HCT116 (cell line): Measurements from ENCODE around the gene SYN1. TPM values are rescaled to one million over a fixed set of nuclear protein-coding genes. Genes with fewer than 3 reads are reported as not detected.

Source experiments
- ATAC-seq: fragments of 200-7000 bp; cut with Tn5 transposase; 2 replicates; pipeline ENCODE4 v1.9.1; 2020; ENCODE audit warnings: mild to moderate bottlenecking, moderate library complexity
- BruUV-seq: library from RNA; stranded (reverse); fragments of 400-500 nt; replicated peaks from 2 replicates; lab custom pipeline; 2021; lab: Mats Ljungman, UMichigan
- CTCF ChIA-PET: fragments of 300-600 bp; sonication (Branson Sonifier 250); formaldehyde crosslinking; loops from one replicate; lab custom pipeline; 2021; ENCODE audit warnings: antibody characterized with exemption; lab: Charles Lee
- POLR2A ChIA-PET: fragments of 300-600, 350-600 bp; sonication (Branson Sonifier 250); formaldehyde crosslinking; loops from one replicate; lab custom pipeline; 2021; ENCODE audit warnings: antibody characterized with exemption; lab: Charles Lee
- RAD21 ChIA-PET, 2 experiments: fragments of 300-600 bp; sonication (Branson Sonifier 250); formaldehyde crosslinking; loops; one replicate each; lab custom pipeline; 2023; ENCODE audit warnings: low total read pairs in 2 of 2; ENCODE audit not compliant: uncharacterized antibody in 2 of 2, unreplicated experiment in 2 of 2, low non-redundant PET in 1 of 2; lab: Charles Lee
- DNase-seq: peaks from one replicate; pipeline ENCODE4 v3.0.0-alpha.2; 2010; ENCODE audit warnings: low read depth, low spot score
- H2AFZ ChIP-seq: fragments of 200-600 bp; shearing (Covaris generic), sonication (generic); 2 replicates; pipeline ENCODE4 v1.6.1; 2017; ENCODE audit warnings: low read depth, mixed run types, mixed read lengths, antibody characterized with exemption, low read length; ENCODE audit not compliant: poor library complexity, severe bottlenecking
- H3K27ac ChIP-seq: 2 replicates; pipeline ENCODE4 v1.5.1; 2012; ENCODE audit warnings: low read depth, low read length
- H3K27me3 ChIP-seq: fragments of 200-600 bp; sonication (generic); 2 replicates; pipeline ENCODE4 v1.6.1; 2016; ENCODE audit warnings: mixed run types, low read length, mixed read lengths; ENCODE audit not compliant: insufficient read depth
- H3K36me3 ChIP-seq, 2 experiments: fragments of 200-500 bp in 1 of 2; fragments of 200-600 bp in 1 of 2; sonication (Bioruptor generic) in 1 of 2; sonication (generic) in 1 of 2; 2 replicates each; pipeline versions ENCODE4 v1.5.1 to v1.6.1; 2014 to 2016; ENCODE audit warnings: low read length in 2 of 2, inconsistent platforms in 1 of 2, mixed read lengths in 1 of 2, mixed run types in 1 of 2; ENCODE audit not compliant: insufficient read depth in 2 of 2, control insufficient read depth in 1 of 2
- H3K4me1 ChIP-seq, 2 experiments: fragments of 200-600 bp in 1 of 2; sonication (generic) in 1 of 2; 2 replicates each; pipeline versions ENCODE4 v1.5.1 to v1.6.1; 2012 to 2017; ENCODE audit warnings: low read length in 2 of 2, inconsistent platforms in 1 of 2, mild to moderate bottlenecking in 1 of 2, mixed read lengths in 1 of 2, mixed run types in 1 of 2, moderate library complexity in 1 of 2; ENCODE audit not compliant: insufficient read depth in 2 of 2, control insufficient read depth in 1 of 2
- H3K4me2 ChIP-seq: fragments of 200-600 bp; sonication (generic); 2 replicates; pipeline ENCODE4 v1.6.1; 2017; ENCODE audit warnings: mixed run types, low read length, mixed read lengths
- H3K4me3 ChIP-seq, 2 experiments: fragments of 200-600 bp in 1 of 2; sonication (generic) in 1 of 2; replicated peaks in 1 of 2; 2 replicates each; pipeline ENCODE4 v1.5.1; 2011 to 2016; ENCODE audit warnings: low read length in 2 of 2, control low read depth in 1 of 2, low read depth in 1 of 2, mild to moderate bottlenecking in 1 of 2, mixed read lengths in 1 of 2, mixed run types in 1 of 2
- H3K79me2 ChIP-seq: fragments of 200-600 bp; sonication (generic); 2 replicates; pipeline ENCODE4 v1.6.1; 2017; ENCODE audit warnings: mild to moderate bottlenecking, mixed run types, low read length, moderate library complexity, mixed read lengths; ENCODE audit not compliant: insufficient read depth
- H3K9ac ChIP-seq: fragments of 200-600 bp; sonication (generic); 2 replicates; pipeline ENCODE4 v1.6.1; 2016; ENCODE audit warnings: low read length, mixed read lengths
- H3K9me2 ChIP-seq: fragments of 200-600 bp; sonication (generic), shearing (Covaris generic); 2 replicates; pipeline ENCODE4 v1.6.1; 2017; ENCODE audit warnings: mixed run types, mild to moderate bottlenecking, moderate library complexity; ENCODE audit not compliant: insufficient read depth
- H3K9me3 ChIP-seq, 2 experiments: fragments of 200-500 bp in 1 of 2; fragments of 200-600 bp in 1 of 2; sonication (Bioruptor generic) in 1 of 2; sonication (generic) in 1 of 2; 2 replicates each; pipeline ENCODE4 v1.6.1; 2014 to 2017; ENCODE audit warnings: low read length in 2 of 2, mixed read lengths in 2 of 2, inconsistent platforms in 1 of 2, low read depth in 1 of 2, mild to moderate bottlenecking in 1 of 2, mixed run types in 1 of 2, moderate library complexity in 1 of 2; ENCODE audit not compliant: control insufficient read depth in 1 of 2, insufficient read depth in 1 of 2
- H4K20me1 ChIP-seq: fragments of 200-600 bp; sonication (generic), shearing (Covaris generic); 2 replicates; pipeline ENCODE4 v1.6.1; 2017; ENCODE audit warnings: mixed run types, mild to moderate bottlenecking, moderate library complexity; ENCODE audit not compliant: insufficient read depth
- EZH2 ChIP-seq: fragments of 200-600 bp; sonication (generic); IDR thresholded peaks from 2 replicates; pipeline ENCODE4 v1.6.1; 2017; ENCODE audit warnings: antibody characterized with exemption, mixed run types
- FOSL1 ChIP-seq: IDR thresholded peaks from 2 replicates; pipeline ENCODE4 v1.6.1; 2012; ENCODE audit warnings: low read depth
- RAD21 ChIP-seq: IDR thresholded peaks from 2 replicates; pipeline ENCODE4 v1.6.1; 2012; ENCODE audit warnings: low read depth, mild to moderate bottlenecking
- ZBTB33 ChIP-seq: IDR thresholded peaks from 2 replicates; pipeline ENCODE4 v1.6.1; 2011; ENCODE audit warnings: mild to moderate bottlenecking, low read length, moderate library complexity; ENCODE audit not compliant: insufficient replicate concordance; ENCODE audit errors: extremely low read depth
- intact Hi-C: fragments of 100-400 bp; cut with micrococcal nuclease; formaldehyde crosslinking; loops from 2 replicates; pipeline ENCODE4 v1.10.0; 2022
- total RNA-seq: library from RNA; stranded (reverse); gene quantifications from one replicate; pipeline ENCODE4 v1.2.1, GENCODE V29; 2021; ENCODE audit not compliant: unreplicated experiment

SYN1 gene
- total RNA-seq, 1 experiment from 2014 or later = 0.86 TPM

GRCh38 chrX:47634871-47635575 lies 15.4 kb upstream of the SYN1 start:
- ChIA-PET CTCF (no interaction called here), POLR2A (no interaction called here), RAD21 (no interaction called here)
- H3K4me2 ChIP-seq = no peak overlapping the region
- H3K79me2 ChIP-seq = no peaks in the 10 kb centered on the region
- no peaks in the 10 kb centered on the region for H3K9me2 ChIP-seq
- no peaks in the 10 kb centered on the region for H4K20me1 ChIP-seq
- no TSS peak for BruUV-seq
- H3K27me3 ChIP-seq = no peaks in the 10 kb centered on the region
- ATAC-seq (no peak), DNase-seq (no peak)
- no peak overlapping the region for H3K4me3 ChIP-seq
- TF ChIP-seq ZBTB33 (no peak), EZH2 (no peak), RAD21 (no peak), FOSL1 (no peak)
- peaks cover 2 to 3% of the 10 kb centered on the region in 2 experiments; a peak in 3 of 4 replicates for H3K36me3 ChIP-seq
- H3K4me1 ChIP-seq = no peaks in the 10 kb centered on the region
- H3K9me3 ChIP-seq = no peaks in the 10 kb centered on the region
- no peak overlapping the region for H3K27ac ChIP-seq
- intact Hi-C loops = no loop called here
- H2AFZ ChIP-seq = no peak overlapping the region
- H3K9ac ChIP-seq = no peak overlapping the region
